SIG-M5 (cell line): ENCODE measurements around the gene SERINC4.
"Not testable (repeated sequence)": the region's sequence is repeated elsewhere in the genome, so short reads cannot be mapped to it uniquely, and the experiment has no call there.

Source experiments
- DNase-seq: peaks from one replicate; lab custom pipeline; 2025; lab: John Stamatoyannopoulos, UW

The SERINC4 gene

GRCh38 chr15:43799945-43800285, at the start of gene SERINC4:
TSS of gene SERINC4 (minus strand) at chr15:43800220. CDS start at chr15:43799986, 234 bp downstream.
- no peak for DNase-seq

GRCh38 chr15:43845421-43845820, 45.4 kb upstream of the SERINC4 start:
- DNase-seq, result no peak

- not testable (repeated sequence) for DNase-seq
Measured at GRCh38 chr15:43832485-43832884, 32.5 kb upstream of the SERINC4 start.

- not testable (repeated sequence) for DNase-seq
Measured at GRCh38 chr15:43831519-43832052, 31.6 kb upstream of the SERINC4 start.

GRCh38 chr15:43830691-43831275, 30.8 kb upstream of the SERINC4 start:
- DNase-seq, result not testable (repeated sequence)

GRCh38 chr15:43829951-43830540, 30.0 kb upstream of the SERINC4 start:
- not testable (repeated sequence) for DNase-seq

- no peak for DNase-seq
Measured at GRCh38 chr15:43828061-43828657, 28.1 kb upstream of the SERINC4 start.

GRCh38 chr15:43826508-43827341, 26.7 kb upstream of the SERINC4 start, which contains the start of gene WDR76:
TSS of gene WDR76 (plus strand) at chr15:43827002. CDS start at chr15:43827033, 31 bp downstream.
- no peak for DNase-seq

- no peak for DNase-seq
Measured at GRCh38 chr15:43826029-43826507, 26.0 kb upstream of the SERINC4 start.

GRCh38 chr15:43825305-43825704, 25.3 kb upstream of the SERINC4 start:
- not testable (repeated sequence) for DNase-seq

GRCh38 chr15:43824302-43825246, 24.6 kb upstream of the SERINC4 start, which contains the start of gene MFAP1:
TSS of gene MFAP1 (minus strand) at chr15:43824690. CDS start at chr15:43824569, 121 bp downstream.
- DNase-seq, result peak; percentile 56

- no peak for DNase-seq
Measured at GRCh38 chr15:43821505-43821904, 21.5 kb upstream of the SERINC4 start.

- not testable (repeated sequence) for DNase-seq
Measured at GRCh38 chr15:43815064-43815463, 15.0 kb upstream of the SERINC4 start.

GRCh38 chr15:43808960-43809678, 9.1 kb upstream of the SERINC4 start:
- no peak for DNase-seq

GRCh38 chr15:43808435-43808950, 8.5 kb upstream of the SERINC4 start:
- DNase-seq, result no peak

- DNase-seq, result not testable (repeated sequence)
Measured at GRCh38 chr15:43802676-43803075, 2.7 kb upstream of the SERINC4 start.

- no peak for DNase-seq
Measured at GRCh38 chr15:43800286-43801141, 494 bp upstream of the SERINC4 start, which contains the start of gene HYPK. TSS of gene HYPK (plus strand) at chr15:43800599. CDS start at chr15:43800623, 24 bp downstream.

GRCh38 chr15:43799209-43799944, 643 bp downstream of the SERINC4 start:
- DNase-seq, result no peak
